Measurements from ENCODE around the gene C17orf67.
A peak's percentile ranks its signal among the peaks of the same experiment; 100 is the strongest.

Gene C17orf67

DNA sequence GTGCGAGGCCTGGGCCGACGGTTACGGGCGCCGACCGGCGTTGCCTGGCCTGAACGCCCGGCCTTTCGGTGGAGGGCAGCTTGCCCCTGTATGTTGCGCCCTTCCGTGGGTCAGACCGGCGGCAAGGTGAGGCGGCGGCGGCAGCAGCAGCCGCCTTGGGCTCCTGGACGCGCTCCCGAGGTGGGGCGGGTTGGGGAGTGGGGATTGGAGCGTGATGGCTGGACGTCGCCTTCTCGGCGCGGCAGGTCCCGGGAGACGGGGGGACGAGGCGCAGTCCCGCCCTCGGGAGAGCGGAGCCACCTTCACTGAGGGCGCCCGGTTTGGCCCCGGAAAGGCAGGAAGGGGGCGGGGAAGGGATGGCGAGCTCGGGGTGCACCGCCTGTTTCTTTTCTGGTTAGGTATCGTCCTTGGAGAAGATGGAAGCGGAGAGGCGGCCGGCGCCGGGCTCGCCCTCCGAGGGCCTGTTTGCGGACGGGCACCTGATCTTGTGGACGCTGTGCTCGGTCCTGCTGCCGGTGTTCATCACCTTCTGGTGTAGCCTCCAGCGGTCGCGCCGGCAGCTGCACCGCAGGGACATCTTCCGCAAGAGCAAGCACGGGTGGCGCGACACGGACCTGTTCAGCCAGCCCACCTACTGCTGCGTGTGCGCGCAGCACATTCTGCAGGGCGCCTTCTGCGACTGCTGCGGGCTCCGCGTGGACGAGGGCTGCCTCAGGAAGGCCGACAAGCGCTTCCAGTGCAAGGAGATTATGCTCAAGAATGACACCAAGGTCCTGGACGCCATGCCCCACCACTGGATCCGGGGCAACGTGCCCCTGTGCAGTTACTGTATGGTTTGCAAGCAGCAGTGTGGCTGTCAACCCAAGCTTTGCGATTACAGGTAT lies 902 bp upstream of the C17orf67 start:
- DNase-seq (ENCODE audit: insufficient read length, low spot score): peak; percentile 27
- FAIRE-seq: peak; percentile 87

DNA sequence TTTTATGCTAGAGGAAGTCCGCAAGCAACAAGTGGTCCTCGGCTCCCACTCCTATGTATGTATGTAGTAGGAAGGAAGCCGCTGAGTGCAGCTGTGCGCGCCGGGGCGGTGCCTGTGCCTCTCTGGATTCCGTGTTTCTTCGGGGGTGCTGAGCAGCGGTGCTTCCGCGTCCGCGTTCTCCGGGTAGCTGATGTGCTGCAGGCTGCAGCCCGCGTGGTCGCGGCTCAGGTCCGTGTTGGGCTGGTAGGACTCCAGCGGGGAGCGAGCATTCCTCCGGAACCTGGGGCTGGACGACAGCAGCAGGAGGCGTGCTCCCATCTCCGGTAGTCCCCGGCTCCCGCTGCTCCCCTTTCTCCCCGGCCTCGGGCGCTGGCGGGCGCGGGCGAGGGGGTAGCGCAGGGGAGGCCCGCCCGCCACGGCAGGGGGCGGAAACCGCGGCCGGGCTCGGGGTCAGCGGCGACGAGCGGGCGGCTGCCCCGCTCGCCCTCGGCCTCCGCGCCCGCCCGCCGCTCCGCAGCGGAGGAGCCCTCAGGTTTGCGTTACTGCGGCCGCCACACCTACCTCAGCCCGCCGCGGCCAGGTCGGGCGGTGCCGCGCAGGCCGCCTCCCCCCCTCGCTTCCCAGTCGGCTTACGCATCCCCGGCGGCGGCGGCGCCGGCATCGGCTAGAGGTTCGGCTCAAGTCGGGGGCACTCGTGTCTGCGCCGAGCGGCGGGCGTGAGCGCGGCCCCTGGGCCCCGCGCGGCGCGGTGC lies 487 bp downstream of the C17orf67 start:
- peak; percentile 53 for DNase-seq (ENCODE audit: insufficient read length, low spot score)

DNA sequence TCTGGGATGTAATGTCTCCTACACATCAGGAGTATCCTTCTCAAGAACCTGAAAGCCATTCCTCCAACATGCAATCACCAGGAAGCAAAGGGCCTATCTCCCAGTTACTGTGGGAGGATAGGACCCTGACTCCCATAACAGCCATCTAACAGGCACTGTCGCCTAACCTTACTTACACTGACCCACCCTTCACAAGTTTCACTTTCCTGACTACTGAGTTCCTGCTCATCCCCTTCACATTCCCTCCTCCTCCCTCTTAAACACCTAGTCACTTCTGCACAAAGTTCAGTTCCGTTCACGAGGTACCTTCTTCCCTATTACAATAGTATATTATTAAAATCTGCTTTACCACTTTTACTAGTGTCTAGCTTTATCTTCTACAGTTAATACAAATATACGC lies 1.3 kb downstream of the C17orf67 start:
- DNase-seq (ENCODE audit: insufficient read length, low spot score) (no peak), FAIRE-seq (peak; percentile 76)

More for the DNA sequence above, 487 bp downstream of the C17orf67 start:
- peak; percentile 75 for FAIRE-seq

DNA sequence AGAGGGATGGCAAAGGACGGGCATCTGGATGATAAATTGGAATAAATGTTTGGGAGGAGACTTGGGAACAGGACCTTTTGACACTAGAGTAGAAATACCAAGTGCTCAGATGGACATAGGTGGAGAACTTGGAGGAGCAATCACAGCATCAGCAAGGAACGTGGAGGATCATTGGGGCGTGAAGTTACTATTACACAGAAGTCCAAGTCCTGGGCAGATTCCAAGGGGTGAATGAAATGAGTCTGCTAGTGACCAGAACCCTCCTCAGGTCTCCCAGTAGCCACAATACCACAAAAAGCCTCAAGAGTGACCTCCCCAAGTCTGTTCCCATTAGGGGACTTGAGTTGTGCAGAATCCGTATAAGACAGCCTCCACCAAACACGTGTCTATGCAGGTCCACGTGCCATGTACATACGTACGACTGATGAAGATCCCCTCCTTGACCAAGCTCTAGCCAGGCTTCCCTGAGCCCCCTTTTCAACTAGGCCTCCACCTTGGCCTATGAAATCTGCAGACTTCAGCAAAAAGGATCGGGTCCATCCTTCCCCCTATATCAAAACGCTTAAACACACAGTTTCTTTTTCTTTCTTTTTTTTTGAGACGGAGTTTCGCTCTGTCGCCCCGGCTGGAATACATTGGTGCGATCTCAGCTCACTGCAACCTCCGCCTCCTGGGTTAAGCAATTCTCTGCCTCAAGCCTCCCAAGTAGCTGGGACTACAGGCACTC lies 2.2 kb downstream of the C17orf67 start:
- DNase-seq (ENCODE audit: insufficient read length, low spot score) (no peak), FAIRE-seq (no peak)

DNA sequence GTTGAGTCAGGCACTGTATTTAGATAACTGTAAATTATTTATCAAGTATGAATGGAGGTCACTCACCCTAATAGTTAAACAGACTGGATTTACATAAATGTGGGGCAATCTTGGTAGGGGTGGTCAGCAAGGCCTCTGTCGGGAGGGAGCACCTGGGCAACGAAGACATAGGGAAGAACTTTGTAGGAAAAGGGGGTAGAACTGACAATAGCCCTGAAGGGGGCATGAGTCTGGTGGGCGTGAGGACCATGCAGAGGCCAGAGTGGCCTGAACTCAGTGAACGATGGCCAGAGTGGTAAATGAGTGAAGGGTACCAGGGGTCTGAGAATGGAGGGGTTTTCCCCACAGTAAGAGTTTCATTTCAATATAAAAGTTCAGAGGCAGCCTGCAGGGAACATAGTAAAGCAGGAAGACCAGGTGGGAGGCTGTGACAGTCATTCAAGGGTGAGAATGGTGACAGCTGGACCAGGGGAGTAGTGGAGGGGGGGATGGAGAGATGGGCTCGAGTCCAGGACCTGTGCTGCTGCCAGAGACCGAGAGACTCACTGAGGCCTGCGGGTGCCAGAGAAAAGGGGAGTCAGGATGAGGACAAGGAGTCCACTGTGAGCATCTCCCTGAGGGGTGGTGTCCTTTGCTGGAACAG lies 2.9 kb downstream of the C17orf67 start:
- no peak for DNase-seq (ENCODE audit: insufficient read length, low spot score)
- no peak for FAIRE-seq

DNA sequence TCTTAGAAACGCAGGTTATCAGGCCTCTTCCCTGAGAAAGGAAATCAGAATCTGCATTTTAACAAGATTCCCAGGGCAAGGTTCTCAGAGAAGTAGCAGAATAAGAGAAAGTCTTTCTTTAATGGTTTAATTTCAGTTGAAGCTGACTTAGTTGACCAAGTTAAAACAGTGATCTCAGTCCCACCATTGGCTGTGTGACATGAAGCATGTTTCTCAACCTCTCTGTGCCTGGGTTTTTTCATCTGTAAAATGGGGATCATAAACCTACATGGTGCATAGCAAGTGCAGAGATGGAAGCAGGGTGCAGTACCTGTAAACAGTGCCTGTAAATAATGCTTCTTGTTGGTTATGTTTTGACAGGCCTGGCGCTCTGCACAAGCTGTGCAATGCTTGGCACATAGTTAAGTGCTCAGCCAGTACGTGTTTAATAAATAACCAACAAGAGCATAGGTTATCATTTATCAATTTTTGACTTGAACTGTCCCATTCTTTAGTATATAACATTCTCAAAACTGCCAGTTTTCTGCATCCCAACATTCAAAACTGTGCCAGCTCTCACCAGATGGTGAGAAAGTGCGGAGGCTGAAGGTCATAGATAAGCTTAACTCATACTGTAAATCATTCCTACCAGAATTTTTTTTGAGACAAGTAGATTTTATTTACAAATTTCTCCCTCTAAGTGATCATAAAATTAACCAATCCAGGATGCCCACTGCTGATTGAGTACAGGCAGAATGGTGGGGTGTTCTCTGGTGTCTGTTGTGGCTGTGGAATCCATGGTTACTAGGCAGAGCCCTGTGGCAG lies 6.9 kb downstream of the C17orf67 start:
- FAIRE-seq (no peak), DNase-seq (ENCODE audit: insufficient read length, low spot score) (no peak)

DNA sequence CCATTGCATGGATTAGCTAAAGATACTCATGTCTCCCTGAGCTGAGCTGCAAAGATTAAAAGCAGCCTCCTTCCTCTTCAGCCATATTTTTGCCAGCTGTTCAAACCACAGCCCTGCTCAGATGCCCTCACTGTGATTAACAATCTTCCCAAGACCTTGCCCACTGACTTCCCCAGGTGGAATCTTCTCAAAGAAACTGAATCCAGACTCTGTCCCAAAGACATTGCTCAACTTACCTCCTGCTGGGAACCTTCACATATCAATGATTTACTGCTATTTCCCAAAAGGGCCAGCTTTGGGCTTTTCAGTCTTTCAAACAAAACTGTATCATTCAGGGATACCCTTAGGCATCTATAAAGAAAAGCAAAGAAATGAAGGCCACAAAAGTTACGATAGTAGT lies 9.2 kb downstream of the C17orf67 start:
- DNase-seq (ENCODE audit: insufficient read length, low spot score) (no peak), FAIRE-seq (no peak)

DNA sequence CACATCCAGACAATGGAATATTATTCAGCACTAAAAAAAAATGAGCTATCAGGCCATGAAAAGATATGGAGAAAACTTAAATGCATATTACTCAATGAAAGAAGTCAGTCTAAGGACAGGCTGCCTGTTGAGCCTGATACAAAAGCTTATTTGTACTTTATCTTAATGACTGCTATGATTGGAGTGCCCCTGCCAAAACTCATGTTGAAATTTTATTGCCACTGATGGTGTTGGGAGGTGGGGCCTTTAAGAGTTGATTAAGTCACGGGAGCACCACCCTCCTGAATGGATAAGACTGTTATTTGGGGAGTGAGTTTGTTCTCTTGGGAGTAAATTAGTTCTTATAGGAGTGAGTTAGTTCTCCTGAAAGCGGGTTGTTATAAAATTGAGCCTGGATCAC lies 9.9 kb downstream of the C17orf67 start:
- DNase-seq (ENCODE audit: insufficient read length, low spot score): no peak
- FAIRE-seq: no peak

DNA sequence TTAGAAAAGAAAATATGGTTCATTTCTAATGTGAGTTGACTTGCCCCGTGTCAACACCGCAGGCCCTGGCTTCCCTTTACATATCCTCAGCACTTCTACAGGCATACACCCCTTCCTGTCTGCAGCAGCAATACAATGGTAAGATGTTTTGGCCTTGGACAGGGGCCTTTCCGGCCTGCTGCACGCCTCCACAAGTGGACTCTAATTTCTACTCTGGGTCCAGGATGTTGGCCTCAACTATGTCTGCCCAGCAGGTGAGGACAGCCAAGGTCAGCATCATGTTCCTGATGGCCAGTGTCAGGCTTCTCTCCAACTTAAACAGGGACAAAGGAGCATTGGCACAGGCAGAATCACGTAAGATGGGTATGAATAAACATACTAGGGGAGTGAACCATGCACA lies 11.0 kb downstream of the C17orf67 start:
- DNase-seq (ENCODE audit: insufficient read length, low spot score): no peak
- no peak for FAIRE-seq

DNA sequence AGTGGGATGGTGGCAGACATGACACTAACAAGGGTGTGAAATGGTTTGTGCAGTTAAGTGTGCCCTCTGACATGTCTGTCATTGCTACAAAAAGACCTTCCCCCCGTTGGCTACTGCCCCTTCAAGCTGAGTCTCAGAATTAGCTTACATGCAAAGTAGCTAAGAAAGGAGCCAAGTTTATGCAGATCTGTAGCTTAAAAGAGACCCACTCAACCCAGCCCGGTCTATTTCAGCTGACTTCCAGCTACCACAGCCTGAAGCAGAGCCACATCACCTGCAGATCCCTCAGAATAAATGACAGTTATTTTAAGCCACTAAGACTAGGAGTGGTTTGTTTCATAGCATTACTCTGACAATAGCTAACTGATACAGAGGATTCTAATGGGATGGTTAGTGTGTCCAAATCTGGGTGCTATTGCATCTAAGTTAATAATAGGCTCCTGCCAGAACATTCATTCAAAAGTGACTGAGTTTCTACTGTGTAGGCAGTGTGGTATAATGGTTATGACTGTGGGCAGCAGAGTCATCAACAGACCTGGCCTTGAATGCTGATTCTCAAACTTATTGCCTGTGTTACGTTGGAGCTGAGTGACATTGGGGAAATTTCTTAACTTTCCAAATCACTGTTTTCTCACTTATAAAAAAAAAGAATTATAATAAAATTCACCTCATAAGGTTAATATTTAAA lies 11.7 kb downstream of the C17orf67 start:
- FAIRE-seq (no peak), DNase-seq (ENCODE audit: insufficient read length, low spot score) (no peak)

DNA sequence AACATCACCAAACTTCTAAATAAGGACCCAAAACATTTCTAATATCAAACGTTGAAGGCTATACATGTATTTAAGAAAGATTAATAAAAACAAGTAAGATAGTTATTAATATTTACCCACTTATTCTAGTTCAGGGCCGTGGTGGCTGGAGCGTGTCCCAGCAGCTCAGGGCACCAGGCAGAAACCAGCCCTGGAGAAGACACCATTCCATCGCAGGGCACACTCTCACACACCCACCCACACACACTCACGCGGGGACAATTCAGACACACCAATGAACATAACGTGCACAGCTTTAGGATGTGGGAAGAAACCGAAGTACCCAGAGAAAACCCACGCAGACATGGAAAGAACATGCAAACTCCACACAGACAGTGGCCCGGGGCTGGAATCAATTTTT lies 13.5 kb downstream of the C17orf67 start:
- DNase-seq (ENCODE audit: insufficient read length, low spot score) (no peak), FAIRE-seq (no peak)

DNA sequence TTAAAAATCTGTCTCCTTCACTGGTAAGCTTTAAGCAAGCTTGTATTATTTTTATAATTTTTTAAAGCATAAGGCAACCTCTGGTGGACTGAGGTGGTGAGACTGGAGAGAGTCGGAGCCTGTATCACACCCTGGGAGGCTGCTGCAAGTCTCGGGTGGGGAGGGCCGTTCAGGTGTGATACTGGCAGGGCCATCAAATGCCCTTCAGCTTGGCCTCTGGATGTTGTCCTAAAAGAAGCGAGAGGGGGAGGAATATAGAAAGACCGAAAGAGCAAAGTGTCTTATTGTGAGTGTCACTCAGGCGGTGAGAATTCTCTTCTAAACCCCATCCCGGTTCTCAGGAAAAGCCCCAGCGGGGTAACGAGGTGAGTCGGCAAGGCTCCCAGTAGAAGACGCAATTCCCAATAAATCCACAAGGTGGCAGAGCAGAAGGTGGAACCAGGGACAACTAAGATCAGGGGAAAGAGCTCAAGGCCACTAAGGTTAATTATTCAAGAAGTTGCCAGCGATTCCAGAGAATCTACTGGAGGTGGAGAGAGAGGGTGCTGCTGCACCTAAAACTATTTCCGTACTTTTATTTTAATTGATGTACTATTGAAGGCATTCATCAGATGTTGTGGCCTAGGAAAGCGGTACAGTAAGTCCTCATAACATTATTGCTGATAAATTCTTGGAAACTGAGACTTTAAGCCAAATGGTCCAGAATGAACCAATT lies 14.1 kb downstream of the C17orf67 start:
- peak; percentile 86 for FAIRE-seq
- DNase-seq (ENCODE audit: insufficient read length, low spot score): peak; percentile 75

DNA sequence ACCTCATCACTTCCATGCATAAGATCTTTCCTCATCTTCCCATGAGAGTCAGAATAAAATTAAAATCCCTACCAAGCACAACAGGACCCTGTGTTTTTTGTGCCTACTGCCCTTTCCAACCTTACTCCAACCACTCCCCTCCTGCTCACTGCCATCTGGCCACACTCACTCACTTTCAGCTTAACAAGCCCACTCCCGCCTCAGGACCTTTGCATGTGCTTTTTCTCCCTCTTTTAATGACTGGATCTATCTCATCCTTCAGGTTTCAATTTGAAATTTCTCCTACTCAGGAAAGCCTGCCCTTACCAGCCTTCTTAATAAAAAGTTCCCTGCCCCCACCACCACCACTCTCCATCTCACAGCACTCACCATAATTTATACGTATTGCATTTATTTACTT lies 14.7 kb downstream of the C17orf67 start:
- FAIRE-seq: no peak
- no peak for DNase-seq (ENCODE audit: insufficient read length, low spot score)

DNA sequence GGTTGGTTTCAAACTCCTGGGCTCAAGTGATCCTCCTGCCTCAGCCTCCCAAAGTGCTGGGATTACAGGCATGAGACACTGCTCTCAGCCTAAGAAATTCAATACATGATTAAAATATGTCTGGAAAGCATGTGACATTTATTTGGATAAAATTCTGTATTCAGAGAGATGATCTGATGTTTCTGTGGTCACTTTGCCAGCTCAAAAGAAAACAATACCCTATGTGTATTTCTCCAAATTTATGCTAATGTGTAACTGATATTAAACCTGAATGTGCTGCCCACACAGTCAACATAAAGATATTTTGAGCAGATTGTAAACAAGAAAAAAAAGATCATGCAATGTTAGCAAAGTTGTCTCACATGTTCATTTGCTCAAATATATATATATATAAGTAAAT lies 16.7 kb downstream of the C17orf67 start:
- DNase-seq (ENCODE audit: insufficient read length, low spot score): no peak
- no peak for FAIRE-seq

DNA sequence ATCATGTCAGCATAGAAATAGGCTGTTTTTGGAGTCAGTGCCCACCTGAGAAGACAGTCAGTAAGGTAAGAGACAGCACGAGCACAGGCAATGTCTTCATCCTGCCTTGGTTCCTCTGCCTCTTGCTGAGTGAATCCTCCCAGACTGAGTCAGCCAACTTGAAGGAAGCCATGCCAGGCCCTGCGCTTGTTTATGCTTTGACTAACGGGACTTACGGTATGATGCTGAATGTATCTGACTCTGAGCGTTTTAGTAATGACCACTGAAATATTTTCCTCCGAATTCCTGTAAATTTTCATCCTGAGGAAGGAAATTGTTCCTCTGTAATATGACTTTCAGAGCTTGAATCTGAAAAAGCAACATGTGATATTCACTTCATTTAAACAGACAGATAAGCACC lies 18.0 kb downstream of the C17orf67 start:
- DNase-seq (ENCODE audit: insufficient read length, low spot score) (no peak), FAIRE-seq (no peak)

DNA sequence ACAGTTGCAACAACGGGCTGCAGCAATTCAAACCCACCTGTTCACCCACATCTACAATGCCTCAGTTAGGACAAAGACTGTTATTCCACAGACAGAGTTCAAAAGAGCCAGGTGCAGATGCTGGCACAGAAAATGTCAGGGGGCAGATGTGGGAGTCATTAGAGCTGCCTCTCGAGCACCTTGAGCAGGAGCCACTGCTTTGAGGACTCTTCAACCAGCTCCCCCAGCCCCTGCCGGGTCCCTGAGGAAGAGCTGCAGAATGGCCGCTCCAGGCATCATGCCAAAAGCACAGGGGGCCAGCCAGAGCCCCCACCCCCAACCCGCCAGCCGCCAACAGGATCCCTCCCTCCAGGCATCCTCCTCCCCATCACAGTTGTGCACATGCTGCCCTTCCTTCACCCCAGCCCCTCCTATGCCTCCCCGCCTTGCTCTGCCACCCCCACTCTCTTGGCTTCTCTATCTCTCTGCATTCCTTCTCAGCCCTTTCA lies 20.8 kb downstream of the C17orf67 start:
- no peak for FAIRE-seq

DNA sequence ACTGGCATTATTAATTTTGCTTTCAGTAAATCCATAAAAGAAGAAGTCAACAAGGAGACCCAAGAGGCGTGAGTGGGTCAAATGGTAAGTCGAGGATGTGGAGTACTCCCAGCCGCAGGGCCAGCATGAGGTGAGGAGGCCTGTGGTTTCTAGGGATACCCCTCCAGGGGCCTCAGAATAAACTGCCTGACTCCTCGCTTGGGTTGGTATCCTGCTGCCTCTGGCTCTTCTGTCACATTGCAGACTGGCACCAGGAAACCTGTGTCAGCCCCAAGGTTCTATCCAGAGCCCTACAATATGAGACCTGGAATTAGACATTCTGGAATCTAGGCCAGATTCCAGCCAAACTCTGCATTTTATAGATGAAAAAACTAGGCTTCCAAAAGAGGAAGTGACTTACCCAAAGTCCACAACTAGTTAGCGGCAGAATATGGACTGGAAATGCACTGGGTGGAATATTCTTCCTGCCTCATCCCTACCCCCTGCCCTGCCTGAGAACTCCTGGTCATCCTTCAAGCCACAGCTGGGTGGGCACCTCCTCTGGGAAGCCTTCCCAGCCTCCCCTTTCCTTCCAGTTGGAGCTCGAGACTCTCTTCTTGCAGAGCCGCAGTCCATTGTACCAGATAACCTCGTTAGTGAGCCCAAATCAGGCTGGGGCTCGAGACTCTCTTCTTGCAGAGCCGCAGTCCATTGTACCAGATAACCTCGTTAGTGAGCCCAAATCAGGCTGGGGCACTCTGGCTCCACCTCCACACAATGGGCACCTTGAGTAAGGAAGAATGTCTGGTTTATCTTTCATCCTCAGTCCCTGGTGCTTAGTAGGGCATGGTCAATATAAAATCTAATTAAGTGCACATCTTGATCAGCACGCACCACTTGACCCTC lies 22.6 kb downstream of the C17orf67 start:
- FAIRE-seq: no peak

More for the DNA sequence above, 20.8 kb downstream of the C17orf67 start:
- DNase-seq (ENCODE audit: insufficient read length, low spot score): no peak

DNA sequence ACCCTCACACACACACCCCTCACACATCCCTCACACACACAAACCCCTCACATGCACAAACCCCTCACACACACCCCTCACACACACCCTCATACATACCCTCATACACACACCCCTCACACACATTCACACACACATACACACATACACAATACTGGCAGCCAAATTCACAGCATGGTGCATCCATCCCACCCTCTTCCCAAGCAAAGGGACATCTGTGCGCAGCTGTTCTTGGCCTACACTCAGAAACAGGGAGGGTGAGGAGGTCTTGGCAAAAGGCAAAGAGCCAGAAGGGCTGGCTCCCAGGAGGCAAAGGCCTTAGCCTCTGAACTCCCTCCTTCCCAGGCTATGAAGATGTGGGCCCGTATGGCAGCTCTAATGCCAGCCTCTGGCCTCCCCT lies 23.4 kb downstream of the C17orf67 start:
- DNase-seq (ENCODE audit: insufficient read length, low spot score): no peak

More for the DNA sequence above, 22.6 kb downstream of the C17orf67 start:
- DNase-seq (ENCODE audit: insufficient read length, low spot score): no peak

More for the DNA sequence above, 23.4 kb downstream of the C17orf67 start:
- FAIRE-seq: no peak
